Activated CD8-positive, alpha-beta memory T cell treated with anti-CD3 and anti-CD28 coated beads for 36 hours (primary cell): ENCODE measurements around the gene PLPP1. TPM values are rescaled to one million over a fixed set of nuclear protein-coding genes. Genes with fewer than 3 reads are reported as not detected.

Experiments
- CTCF ChIA-PET: fragments of 350-600 bp; sonication (Branson Sonifier 250); formaldehyde crosslinking; loops from one replicate; lab custom pipeline; 2021; ENCODE audit warnings: antibody characterized with exemption; lab: Charles Lee
- POLR2A ChIA-PET: fragments of 350-600 bp; sonication (Branson Sonifier 250); formaldehyde crosslinking; loops from one replicate; lab custom pipeline; 2021; ENCODE audit warnings: antibody characterized with exemption; lab: Charles Lee
- total RNA-seq, 2 experiments: library from RNA; stranded (reverse); gene quantifications; one replicate each; pipeline ENCODE4 v1.2.3, GENCODE V29; 2021

Gene PLPP1
- total RNA-seq, 2 experiments from 2014 or later, result 17.4 to 18.3 TPM

DNA sequence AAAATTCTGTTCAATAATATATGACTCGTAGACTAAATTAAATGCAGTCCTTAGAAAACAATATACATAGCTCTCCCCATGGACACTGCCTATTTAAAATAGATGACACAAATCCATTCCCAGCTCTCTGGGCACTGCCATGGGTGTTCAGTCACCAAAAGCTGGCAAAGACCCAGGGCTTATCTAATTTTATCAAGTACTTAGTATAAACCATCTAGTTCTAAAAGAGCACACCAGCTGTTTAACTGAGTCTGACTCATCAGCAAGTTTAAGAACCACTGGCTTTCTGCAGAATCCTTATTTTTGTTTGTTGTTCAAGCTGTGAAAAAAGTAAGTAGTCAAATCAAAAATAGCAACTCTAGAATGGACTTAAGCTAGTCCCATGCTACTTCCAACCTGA, 107.6 kb downstream of the PLPP1 start:
- ChIA-PET POLR2A (no interaction called here), CTCF (no interaction called here)

DNA sequence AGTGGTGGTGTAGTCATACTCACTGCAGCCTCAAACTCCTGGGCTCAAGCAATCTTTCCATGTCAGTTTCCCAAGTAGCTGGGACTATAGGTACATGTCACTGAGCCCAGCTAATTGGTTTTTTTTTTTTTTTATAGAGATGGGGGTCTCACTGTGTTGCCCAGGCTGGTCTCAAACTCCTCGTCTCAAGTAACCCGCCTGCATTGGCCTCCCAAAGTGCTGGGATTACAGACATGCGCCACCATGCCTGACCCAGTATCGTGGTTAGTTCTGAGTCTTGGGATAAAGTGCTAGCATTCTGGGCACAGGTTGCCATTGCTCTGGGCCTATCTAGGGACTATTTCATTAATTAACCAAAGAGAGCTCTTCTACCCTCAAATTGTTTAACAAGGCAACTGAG, 108.3 kb downstream of the PLPP1 start:
- ChIA-PET CTCF (interaction anchor here (0.6 kb wide), 1 partner anchor 701 kb away, joined by 3 read pairs; no protein-coding TSS in a partner anchor), POLR2A (no interaction called here)

DNA sequence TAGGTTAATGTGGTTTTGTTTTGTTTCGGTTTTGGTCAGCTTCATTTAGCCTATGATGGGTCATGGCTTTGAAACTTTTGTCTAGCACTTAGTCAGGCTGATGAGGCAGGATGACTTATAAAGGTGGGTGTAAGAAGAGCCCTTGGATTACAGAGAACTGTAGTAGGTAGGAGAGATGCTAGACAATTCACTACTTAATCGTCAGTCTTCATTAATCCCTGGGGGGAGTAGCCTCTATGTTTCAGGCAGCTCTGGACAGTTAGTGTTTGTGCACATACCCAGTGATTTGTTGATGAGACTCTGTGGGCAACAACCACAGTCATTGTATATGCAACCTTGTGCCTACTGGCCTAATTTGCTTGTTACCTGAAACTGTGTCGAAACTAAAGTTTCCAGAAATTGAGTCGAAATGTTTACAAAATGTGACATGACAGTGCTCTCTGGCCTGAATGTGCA, 113.7 kb downstream of the PLPP1 start:
- ChIA-PET CTCF (no interaction called here), POLR2A (interaction anchor here (0.6 kb wide), 1 partner anchor 553 kb away, joined by 3 read pairs; no protein-coding TSS in a partner anchor)

DNA sequence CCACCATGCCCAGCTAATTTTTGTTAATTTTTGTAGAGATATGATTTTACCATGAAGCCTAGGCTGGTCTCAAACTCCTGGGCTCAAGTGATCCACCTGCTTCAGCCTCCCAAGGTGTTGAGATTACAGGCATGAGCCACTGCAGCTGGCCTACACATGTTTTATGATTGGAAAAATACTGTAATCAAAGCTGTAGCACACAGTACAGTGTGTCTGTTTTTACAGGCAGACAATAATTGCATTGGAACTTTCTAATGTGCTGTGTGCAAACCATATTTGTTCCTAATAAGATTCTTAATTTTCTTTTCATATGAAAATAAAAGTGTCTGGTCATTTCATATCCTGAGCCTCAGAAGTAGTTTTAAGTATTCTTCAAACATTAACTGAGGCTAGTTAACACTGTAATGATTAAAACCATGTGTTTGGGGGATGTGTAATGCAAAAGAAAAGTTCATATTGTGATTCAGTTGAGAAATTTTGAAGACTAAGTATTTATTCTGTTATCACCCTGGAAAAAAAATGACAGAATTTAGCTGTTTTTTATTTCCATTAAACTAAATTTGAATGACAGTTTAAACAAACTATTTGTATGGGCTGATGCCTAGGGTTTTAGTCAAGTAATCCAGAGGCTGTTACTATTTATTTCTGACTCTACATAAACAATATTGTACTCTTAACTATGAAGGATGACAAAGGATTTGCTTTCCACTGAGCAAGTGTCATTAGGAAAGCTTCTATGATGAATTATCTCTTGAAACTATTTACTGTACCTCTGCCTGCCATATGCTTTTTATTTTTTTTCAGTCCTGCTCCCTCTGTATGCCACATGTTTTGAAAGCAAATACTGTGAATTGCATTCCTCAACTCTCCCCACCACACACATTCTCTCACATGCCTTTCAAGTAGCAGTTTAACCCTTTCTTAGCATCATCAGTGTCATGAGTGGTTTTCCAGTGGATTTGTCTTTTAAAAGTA, 115.5 kb downstream of the PLPP1 start:
- ChIA-PET POLR2A (no interaction called here), CTCF (no interaction called here)

DNA sequence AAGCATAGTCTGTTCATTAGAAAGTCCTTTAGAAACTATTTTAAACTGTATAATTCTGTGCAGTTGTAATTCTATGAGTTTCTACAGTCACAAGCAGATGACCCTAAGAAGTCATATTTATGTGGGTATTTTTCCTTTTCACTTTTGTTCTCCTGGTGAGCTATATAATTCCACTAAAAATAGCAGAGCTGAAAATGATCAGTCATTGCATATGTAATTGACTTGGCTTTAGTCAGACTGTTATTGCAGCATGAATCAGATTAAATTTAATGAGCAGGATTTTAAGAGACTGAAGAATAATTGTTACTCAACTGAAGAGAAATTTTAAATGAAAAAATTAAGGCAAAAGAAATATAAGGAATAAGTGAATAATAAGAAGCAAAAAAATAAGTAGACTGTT, 118.5 kb downstream of the PLPP1 start:
- ChIA-PET POLR2A (no interaction called here), CTCF (no interaction called here)

DNA sequence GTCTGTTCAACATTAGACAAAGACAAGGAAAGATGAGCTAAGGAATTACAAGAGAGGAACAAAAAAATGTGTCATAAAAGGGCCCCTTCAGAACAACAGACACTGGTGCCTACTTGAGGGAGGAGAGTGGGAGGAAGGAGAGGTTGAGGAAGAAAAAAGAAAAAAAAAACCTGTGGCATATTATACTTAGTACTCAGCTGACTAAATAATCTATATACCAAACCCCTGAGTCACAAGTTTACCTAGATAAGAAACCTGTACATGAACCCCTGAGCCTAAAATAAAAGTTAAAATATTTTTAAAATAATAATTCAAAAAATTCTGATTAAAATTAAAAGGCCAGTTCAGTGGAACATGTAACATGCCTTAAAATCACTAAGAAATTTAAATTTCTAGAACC, 119.7 kb downstream of the PLPP1 start:
- POLR2A ChIA-PET, result no interaction called here
- CTCF ChIA-PET, result no interaction called here

DNA sequence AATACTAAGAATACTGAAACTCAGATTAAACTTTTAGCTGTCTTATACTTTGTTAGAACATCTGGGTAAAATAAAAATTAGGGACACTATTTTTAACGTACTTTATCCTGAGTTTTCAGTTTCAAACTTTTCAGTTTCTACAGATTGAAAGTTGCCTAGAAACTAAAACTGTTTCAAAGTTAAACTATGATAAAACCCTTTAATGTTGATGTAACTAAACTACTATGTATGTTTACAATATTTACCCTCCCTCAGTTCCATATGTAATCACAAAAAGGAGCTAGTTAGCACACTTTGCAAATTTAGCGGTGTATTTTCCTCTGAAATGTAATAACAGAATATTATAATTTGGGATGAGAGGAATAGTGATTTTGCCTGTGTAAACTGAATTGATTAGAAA, 121.1 kb downstream of the PLPP1 start:
- POLR2A ChIA-PET, result interaction anchor here (0.6 kb wide), 1 partner anchor 118 kb away, joined by 6 read pairs; no protein-coding TSS in a partner anchor
- CTCF ChIA-PET, result interaction anchor here (0.7 kb wide), 1 partner anchor 1340 kb away, joined by 3 read pairs; no protein-coding TSS in a partner anchor

DNA sequence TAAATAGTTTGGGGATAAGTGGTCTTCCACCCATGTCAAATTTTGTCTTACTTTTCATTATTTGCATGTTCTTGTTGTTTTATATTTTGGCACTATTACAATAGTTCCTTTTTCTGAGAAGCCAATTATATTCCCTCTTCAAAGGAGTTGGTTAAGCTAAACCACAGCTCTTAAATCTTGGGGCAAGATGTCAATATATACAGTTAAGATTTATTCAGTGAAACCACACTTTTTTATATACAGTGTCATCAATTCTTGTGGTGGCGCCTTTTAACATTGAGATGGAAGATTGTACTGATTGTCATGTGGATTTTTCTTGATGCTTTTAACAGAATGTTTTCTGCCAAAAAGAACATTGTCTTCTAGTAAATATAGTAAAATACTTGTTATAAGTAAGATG, 122.9 kb downstream of the PLPP1 start:
- ChIA-PET POLR2A (no interaction called here), CTCF (no interaction called here)

DNA sequence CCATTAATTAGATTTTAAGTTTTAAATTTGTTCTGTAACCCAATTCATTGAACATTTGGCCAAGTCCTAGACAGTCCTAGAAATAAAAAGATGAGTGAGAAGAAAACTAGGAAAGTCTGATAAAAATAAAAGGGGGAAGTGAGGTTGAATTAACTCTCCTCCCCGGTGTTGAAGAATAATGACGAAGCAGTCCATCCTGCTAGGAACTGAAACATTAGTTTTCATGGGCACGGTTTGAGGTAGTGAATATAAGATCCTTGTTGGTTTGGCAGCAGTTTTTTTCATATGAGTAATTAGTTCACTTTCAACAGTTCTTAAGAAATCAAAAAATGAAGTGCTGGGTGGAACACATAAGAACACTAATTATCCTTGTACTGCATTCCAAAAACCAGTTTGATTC, 123.9 kb downstream of the PLPP1 start:
- ChIA-PET POLR2A (no interaction called here), CTCF (interaction anchor here (0.5 to 0.6 kb wide), 2 partner anchors 45 to 52 kb away, joined by 3 read pairs; no protein-coding TSS in a partner anchor)

DNA sequence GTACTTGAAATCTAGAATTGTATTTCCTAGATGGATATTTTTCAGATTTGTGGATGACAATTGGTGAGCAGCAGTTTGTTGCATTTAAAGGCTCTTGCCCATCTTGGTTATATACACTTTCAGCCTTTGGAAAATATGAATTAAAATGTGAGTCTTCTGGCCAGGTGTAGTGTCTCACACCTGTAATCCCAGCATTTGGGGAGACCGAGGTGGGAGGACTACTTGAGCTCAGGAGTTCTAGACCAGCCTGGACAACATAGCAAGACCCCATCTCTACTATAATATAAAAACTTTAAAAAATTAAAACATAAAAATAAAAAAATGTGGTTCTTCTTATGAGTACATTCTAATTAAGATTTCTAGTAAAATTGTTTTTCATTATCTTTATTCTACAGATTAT, 125.0 kb downstream of the PLPP1 start:
- CTCF ChIA-PET, result no interaction called here
- POLR2A ChIA-PET, result interaction anchor here (0.6 kb wide), 1 partner anchor 147 kb away, joined by 6 read pairs; no protein-coding TSS in a partner anchor

DNA sequence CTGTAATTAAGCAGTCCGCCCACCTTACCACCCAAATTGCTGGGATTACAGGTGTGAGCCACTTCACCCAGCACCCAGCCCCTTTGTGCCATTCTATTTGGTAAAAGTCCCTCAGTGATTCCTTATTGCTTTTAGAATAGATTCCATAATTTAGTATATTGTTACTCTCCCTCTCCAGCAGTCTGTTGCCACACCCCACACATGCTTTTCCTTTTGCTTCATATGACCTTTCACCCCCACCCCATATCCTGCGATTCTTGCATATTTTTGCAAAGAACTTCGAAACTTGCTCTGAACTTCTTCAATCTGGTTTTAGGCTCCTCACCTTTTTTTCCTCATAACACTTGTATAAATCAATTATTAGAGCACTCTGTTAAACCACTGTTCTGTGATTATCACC, 126.8 kb downstream of the PLPP1 start:
- CTCF ChIA-PET, result no interaction called here
- POLR2A ChIA-PET, result no interaction called here

DNA sequence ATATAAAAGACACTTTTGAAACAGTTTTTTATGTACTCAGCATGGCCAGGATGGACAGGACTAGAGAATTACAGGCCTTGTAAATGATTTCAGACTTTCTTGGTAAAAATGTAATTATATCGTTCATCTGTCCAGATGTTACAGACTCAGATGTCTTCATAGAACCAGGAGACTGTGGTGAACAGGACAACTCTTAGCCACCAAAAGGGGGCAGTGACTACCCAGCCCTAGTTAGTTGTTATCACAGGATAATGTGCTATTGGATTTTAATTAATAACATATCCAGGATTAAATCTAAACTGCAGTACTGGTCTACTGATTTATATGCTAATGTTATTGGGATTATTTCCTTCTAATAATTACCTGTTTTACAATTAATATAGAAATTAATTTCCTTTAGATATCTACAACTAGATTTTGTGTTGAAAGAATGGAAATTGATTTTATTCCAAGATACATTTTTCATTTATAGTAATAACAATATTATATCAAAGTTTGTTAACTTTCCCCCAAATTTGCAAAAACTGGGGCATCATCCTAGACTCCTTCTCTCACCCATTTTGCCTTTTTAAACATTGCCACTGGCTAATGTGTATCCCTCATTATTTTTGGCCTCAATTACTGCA, 127.6 kb downstream of the PLPP1 start:
- POLR2A ChIA-PET, result no interaction called here

DNA sequence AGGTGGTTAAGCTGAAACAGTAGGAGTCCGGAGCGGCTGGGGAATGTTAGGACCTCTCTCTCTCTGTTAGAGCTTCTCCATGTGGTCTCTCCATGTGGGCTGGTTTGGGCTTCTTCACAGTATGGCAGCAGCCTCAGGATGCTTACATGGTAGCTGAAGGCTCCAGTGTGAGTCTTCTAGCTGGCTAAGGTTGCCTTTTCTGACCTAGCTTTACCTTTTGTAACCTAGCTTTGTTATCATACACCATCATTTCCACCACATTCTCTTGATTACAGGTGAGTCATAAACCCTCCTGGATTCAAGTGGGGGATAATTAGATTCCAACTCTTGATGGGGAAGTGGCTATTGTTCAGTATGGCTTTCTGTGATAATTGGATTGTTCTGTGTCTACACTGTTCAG, 128.5 kb downstream of the PLPP1 start:
- ChIA-PET POLR2A (no interaction called here), CTCF (no interaction called here)

More for the DNA sequence above, 127.6 kb downstream of the PLPP1 start:
- CTCF ChIA-PET, result no interaction called here

DNA sequence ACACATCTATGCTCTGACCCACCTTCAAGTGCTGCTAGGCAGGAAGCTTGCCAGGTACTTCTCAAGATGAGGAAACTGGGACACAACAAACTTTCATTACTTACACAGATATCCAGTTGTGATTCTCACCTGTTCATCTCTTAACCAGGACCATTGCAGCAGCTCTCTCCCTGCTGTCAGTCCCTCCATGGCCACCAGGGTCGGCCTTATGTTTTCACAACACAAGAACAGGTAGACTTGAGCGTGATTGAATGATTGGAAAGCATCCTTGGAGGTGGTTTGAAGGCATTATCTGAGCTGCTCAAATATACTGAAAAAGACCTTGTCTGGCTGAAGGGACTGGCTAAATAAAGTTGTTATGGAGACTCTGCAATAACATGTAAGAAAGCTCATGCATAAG, 132.6 kb downstream of the PLPP1 start:
- ChIA-PET CTCF (interaction anchor here (0.8 kb wide), 1 partner anchor 10 kb away, joined by 3 read pairs; no protein-coding TSS in a partner anchor), POLR2A (no interaction called here)

DNA sequence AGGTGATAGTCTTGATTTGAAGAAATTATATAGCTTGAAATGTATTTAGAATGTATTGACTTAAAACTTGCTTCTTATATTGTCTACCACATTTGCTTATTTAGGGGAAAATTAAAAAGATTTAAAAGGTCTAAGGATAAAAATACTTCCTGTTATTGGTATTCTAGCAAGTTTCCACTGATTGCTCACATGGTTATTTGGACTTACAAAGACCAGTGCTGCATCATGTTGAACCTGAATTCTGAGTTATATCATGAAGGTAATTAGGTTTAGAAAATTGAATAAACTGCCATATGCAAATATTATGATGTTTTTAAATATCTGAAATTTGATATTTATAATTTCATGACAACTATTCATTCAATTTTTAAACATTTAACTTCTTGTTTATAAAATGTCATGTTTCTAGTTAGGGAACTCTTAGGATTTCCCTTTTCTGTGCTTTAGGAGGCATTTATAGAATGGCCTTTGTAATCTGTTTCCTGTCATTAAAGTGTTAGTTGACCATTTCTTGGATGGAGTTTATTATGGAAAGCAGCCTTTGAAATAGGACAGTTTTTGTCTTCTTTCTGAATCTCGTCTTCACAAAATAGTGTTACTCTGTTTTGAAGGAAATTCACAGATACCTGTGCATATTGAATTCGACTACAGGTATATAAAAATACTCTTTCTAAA, 141.1 kb downstream of the PLPP1 start:
- ChIA-PET POLR2A (no interaction called here), CTCF (no interaction called here)

DNA sequence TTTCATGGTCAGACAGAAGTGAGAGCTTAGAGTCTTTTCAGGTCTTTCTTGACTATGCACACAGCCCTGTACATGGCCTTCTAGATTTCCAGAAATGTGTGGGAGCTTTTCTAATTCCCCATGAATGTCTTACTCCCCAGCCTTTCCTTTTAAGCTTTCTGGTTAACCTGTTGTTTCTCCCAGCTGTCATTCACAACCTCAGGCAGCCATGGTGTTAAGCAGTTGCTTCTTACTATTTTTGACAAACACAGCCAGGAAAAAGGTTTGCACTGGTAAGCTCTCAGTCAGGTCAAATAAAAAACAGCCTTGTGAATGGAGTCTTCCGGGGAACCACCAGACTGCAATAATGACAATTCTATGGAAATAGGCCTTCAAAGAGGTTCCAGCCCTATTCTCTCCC, 142.1 kb downstream of the PLPP1 start:
- ChIA-PET POLR2A (interaction anchor here (0.7 kb wide), 1 partner anchor 219 kb away, joined by 6 read pairs; no protein-coding TSS in a partner anchor), CTCF (no interaction called here)

DNA sequence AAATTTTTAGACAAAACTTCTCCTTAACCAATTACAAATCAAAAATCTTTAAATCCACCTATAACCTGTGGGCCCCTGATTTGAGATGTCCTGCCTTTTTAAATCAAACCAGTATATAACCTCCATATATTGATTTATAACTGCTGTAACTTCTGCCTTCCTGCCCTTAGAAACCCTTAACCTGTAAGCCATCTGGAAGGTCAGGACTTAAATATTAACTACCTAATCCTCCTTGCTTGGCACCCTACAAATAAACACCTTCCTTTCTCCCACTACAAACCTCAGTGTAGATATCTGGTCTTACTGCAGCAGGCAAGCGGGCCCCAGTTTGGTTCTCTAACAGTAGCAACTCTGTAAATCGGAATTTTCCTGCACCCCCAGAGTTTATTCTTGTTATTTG, 143.1 kb downstream of the PLPP1 start:
- ChIA-PET CTCF (interaction anchor here (1.2 kb wide), 1 partner anchor 10 kb away, joined by 3 read pairs; no protein-coding TSS in a partner anchor), POLR2A (no interaction called here)

DNA sequence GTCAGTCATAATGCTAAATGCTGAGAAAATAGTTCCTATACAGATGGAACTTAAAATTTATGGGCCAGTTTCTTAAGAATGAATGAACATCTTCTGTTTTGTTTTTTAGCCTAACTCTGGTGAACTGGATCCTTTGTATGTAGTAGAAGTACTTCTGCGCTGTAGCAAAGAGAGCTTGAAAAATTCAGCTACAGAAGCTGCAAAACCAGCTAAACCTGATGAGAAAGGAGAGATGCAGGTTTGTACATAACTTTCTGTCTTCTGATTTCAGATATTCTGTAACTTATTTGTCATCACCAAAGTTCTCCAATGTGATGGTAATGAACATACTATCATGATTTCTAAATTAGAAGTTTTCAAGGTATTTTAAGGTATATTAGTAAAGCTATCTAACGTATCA, 146.9 kb downstream of the PLPP1 start:
- POLR2A ChIA-PET, result no interaction called here

DNA sequence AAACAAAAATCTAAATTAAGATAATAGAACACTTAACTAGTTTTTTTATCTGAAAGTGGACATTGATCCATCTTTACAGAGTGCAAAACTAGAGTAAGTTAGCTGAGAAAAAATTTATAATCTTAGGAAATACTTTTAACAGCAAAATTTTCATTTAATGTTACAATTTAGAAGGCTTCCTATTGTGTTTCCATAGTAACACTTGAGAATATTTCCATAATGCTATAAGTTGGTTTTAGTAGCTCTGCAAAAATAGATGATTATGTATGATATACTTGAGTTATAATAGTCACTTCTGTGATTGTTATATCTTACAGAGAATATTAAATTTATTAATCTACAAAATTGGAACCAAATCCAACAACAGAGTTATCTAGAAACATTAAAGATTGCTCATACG, 148.4 kb downstream of the PLPP1 start:
- ChIA-PET POLR2A (no interaction called here), CTCF (no interaction called here)

More for the DNA sequence above, 146.9 kb downstream of the PLPP1 start:
- CTCF ChIA-PET, result no interaction called here
